HepG2 (cell line): ENCODE measurements around the gene RGS8. TPM values are rescaled to one million over a fixed set of nuclear protein-coding genes. Genes with fewer than 3 reads are reported as not detected.

Experiments used
- ATAC-seq: fragments of 200-7000 bp; cut with Tn5 transposase; 3 replicates; pipeline ENCODE4 v1.9.1; 2020; ENCODE audit warnings: mild to moderate bottlenecking, moderate library complexity
- BruUV-seq: library from RNA; stranded (reverse); fragments of 400-500 nt; replicated peaks from 2 replicates; lab custom pipeline; 2021; lab: Mats Ljungman, UMichigan
- CTCF ChIA-PET: fragments of 300-600 bp; formaldehyde crosslinking; extraction: SDS; loops from one replicate; lab custom pipeline; 2021; ENCODE audit warnings: low total read pairs, inconsistent platforms, low intra/inter-chr PET ratio; lab: Yijun Ruan, JAX
- POLR2A ChIA-PET: fragments of 350-600 bp; sonication (Branson Sonifier 250); formaldehyde crosslinking; loops from one replicate; lab custom pipeline; 2020; ENCODE audit warnings: antibody characterized with exemption, inconsistent platforms; lab: Yijun Ruan, JAX
- DNase-seq: peaks from one replicate; pipeline ENCODE4 v3.0.0-alpha.2; 2015; ENCODE audit warnings: low spot score
- FAIRE-seq: peaks from 3 replicates; lab custom pipeline; 2011; peaks lifted over from hg19 to GRCh38; lab: Jason Lieb, UNC
- H2AFZ ChIP-seq: one replicate; pipeline ENCODE4 v1.6.1; 2011; ENCODE audit warnings: low read length, inconsistent platforms
- H3K27ac ChIP-seq: fragments of 300-600 bp; 3 replicates; pipeline ENCODE4 v1.8.0; 2011; ENCODE audit warnings: mixed run types, mild to moderate bottlenecking, mixed read lengths, low read length, inconsistent platforms; ENCODE audit not compliant: insufficient read depth; ENCODE audit errors: extremely low read length
- H3K27me3 ChIP-seq, 2 experiments: fragments of 200-600 bp in 1 of 2; 2 replicates in 1 of 2; 3 replicates in 1 of 2; pipeline versions ENCODE4 v1.6.0 to v1.8.0; 2011; ENCODE audit warnings: low read length in 2 of 2, mild to moderate bottlenecking in 2 of 2, moderate library complexity in 2 of 2, inconsistent platforms in 1 of 2; ENCODE audit not compliant: insufficient read depth in 2 of 2, control insufficient read depth in 1 of 2
- H3K36me3 ChIP-seq, 2 experiments: fragments of 200-600 bp in 1 of 2; replicated peaks in 1 of 2; 2 replicates in 1 of 2; 3 replicates in 1 of 2; pipeline versions ENCODE4 v1.5.1 to v1.8.0; 2011; ENCODE audit warnings: low read length in 2 of 2, inconsistent platforms in 1 of 2; ENCODE audit not compliant: insufficient read depth in 2 of 2, control insufficient read depth in 1 of 2
- H3K4me1 ChIP-seq: 2 replicates; pipeline ENCODE4 v1.5.1; 2012; ENCODE audit warnings: low read length, inconsistent platforms; ENCODE audit not compliant: insufficient read depth
- H3K4me2 ChIP-seq: 2 replicates; pipeline ENCODE4 v1.6.0; 2011; ENCODE audit warnings: low read depth, low read length, inconsistent platforms
- H3K4me3 ChIP-seq, 3 experiments: fragments of 200-600 bp in 1 of 3; sonication (generic), shearing (Covaris generic) in 1 of 3; replicated peaks in 1 of 3; 2 replicates each; pipeline ENCODE4 v1.5.1; 2011 to 2016; ENCODE audit warnings: low read length in 3 of 3, inconsistent platforms in 2 of 3, low read depth in 2 of 3, mild to moderate bottlenecking in 2 of 3, control low read depth in 1 of 3, mixed read lengths in 1 of 3; ENCODE audit not compliant: insufficient read depth in 1 of 3
- H3K79me2 ChIP-seq: one replicate; pipeline ENCODE4 v1.6.1; 2011; ENCODE audit warnings: low read length, inconsistent platforms; ENCODE audit not compliant: insufficient read depth
- H3K9ac ChIP-seq: 2 replicates; pipeline ENCODE4 v1.6.0; 2011; ENCODE audit warnings: mild to moderate bottlenecking, low read depth, low read length, inconsistent platforms; ENCODE audit not compliant: insufficient read depth
- H3K9me3 ChIP-seq: 2 replicates; pipeline ENCODE4 v1.5.1; 2012; ENCODE audit warnings: mild to moderate bottlenecking, low read length
- H4K20me1 ChIP-seq: 2 replicates; pipeline ENCODE4 v1.6.0; 2011; ENCODE audit warnings: inconsistent platforms, mild to moderate bottlenecking, low read length, moderate library complexity; ENCODE audit not compliant: insufficient read depth
- CBFB ChIP-seq: sonication (generic); formaldehyde crosslinking; IDR thresholded peaks from 2 replicates; pipeline ENCODE4 v1.4.0; 2020; ENCODE audit warnings: missing genetic modification reagents
- CEBPB ChIP-seq: IDR thresholded peaks from 2 replicates; pipeline ENCODE4 v1.6.1; 2011; ENCODE audit warnings: low read depth, low read length, improper control_type of control experiment, borderline replicate concordance
- ELF4 ChIP-seq: sonication (generic); formaldehyde crosslinking; IDR thresholded peaks from 2 replicates; pipeline ENCODE4 v1.5.0; 2020; ENCODE audit warnings: missing genetic modification reagents, mild to moderate bottlenecking, moderate library complexity, borderline replicate concordance
- GFI1 ChIP-seq: sonication (generic); formaldehyde crosslinking; IDR thresholded peaks from 2 replicates; pipeline ENCODE4 v1.5.0; 2020; ENCODE audit warnings: missing genetic modification reagents, mild to moderate bottlenecking, borderline replicate concordance
- HOXD1 ChIP-seq: sonication (generic); formaldehyde crosslinking; IDR thresholded peaks from 2 replicates; pipeline ENCODE4 v1.5.0; 2020; ENCODE audit warnings: missing genetic modification reagents
- KDM3A ChIP-seq: IDR thresholded peaks from 2 replicates; pipeline ENCODE4 v1.6.1; 2018; ENCODE audit warnings: low read depth, missing compliant biosample characterization
- SALL2 ChIP-seq: sonication (generic); formaldehyde crosslinking; IDR thresholded peaks from 2 replicates; pipeline ENCODE4 v1.8.1; 2023; ENCODE audit warnings: mild to moderate bottlenecking, missing genetic modification reagents, inconsistent platforms
- ZBTB33 ChIP-seq: sonication (generic); formaldehyde crosslinking; IDR thresholded peaks from 2 replicates; pipeline ENCODE4 v1.4.0; 2020; ENCODE audit warnings: missing genetic modification reagents
- ZNF75D ChIP-seq: sonication (generic); formaldehyde crosslinking; IDR thresholded peaks from 2 replicates; pipeline ENCODE4 v1.8.1; 2023; ENCODE audit warnings: missing genetic modification reagents, mild to moderate bottlenecking, borderline replicate concordance
- ZSCAN5A ChIP-seq: sonication (generic); formaldehyde crosslinking; IDR thresholded peaks from 2 replicates; pipeline ENCODE4 v1.8.0; 2022; ENCODE audit warnings: mild to moderate bottlenecking, missing genetic modification reagents, borderline replicate concordance
- WGBS: methylation state at CpG from one replicate; pipeline ENCODE4 v1.1.6; 2017; ENCODE audit warnings: low lambda C conversion rate; 5-methylcytosine and 5-hydroxymethylcytosine counted together
- in situ Hi-C: cut with HindIII; loops from 2 replicates; pipeline ENCODE4 v1.10.0; 2017; ENCODE audit warnings: low pct_unique_long_range_greater_than_20kb; ENCODE audit not compliant: extremely low pct_ligation_motif_present
- intact Hi-C: fragments of 100-400 bp; cut with micrococcal nuclease; formaldehyde crosslinking; loops from one replicate; pipeline ENCODE4 v1.10.0; 2022; ENCODE audit not compliant: unreplicated experiment
- polyA plus RNA-seq, 8 experiments: library from polyadenylated mRNA; depleted of rRNA in 3 of 8; stranded (reverse) in 7 of 8; unstranded in 1 of 8; fragments of >200 nt; fragmentation: Illumina TruSeq in 4 of 8; extraction: Trizol in 4 of 8; gene quantifications; 2 replicates each; pipeline versions ENCODE4 v1.2.1 to v1.2.3, GENCODE V29; 2011 to 2016; ENCODE audit warnings: low read depth in 4 of 8, missing spikeins in 1 of 8, mixed read lengths in 1 of 8; ENCODE audit not compliant: insufficient read depth in 1 of 8
- total RNA-seq, 5 experiments: library from RNA; depleted of rRNA; stranded (reverse); fragments of >200 nt; fragmentation: Illumina TruSeq; extraction: Trizol; gene quantifications; 2 replicates each; pipeline ENCODE4 v1.2.3, GENCODE V29; 2016; ENCODE audit warnings: low read depth in 1 of 5

RGS8 gene
- total and polyA plus RNA-seq, 2 of the 13 experiments (the other 11 are each of a cell fraction or from before 2014, with no cell fraction given): not detected

GRCh38 chr1:182646739-182647138, 37.6 kb downstream of the RGS8 start:
- Histone ChIP-seq H3K36me3 (no peaks in the 10 kb centered on the region), H3K4me2 (no peak overlapping the region), H3K4me3 (no peak overlapping the region), H4K20me1 (no peaks in the 10 kb centered on the region), H3K27me3 (peaks cover 0 to 3% of the 10 kb centered on the region in 2 experiments; a peak in 1 of 5 replicates), H3K9ac (no peak overlapping the region), H3K27ac (no peak overlapping the region), H3K79me2 (no peaks in the 10 kb centered on the region), H3K4me1 (no peaks in the 10 kb centered on the region), H2AFZ (no peak overlapping the region), H3K9me3 (no peaks in the 10 kb centered on the region; the same call in 1 of the 2 replicates)
- ChIA-PET CTCF (no interaction called here), POLR2A (no interaction called here)
- in situ Hi-C loops: no loop called here
- no peak for TF ChIP-seq KDM3A (CRISPR knock-in tag)
- TF ChIP-seq ZSCAN5A (CRISPR knock-in tag): no peak
- TF ChIP-seq ZBTB33 (CRISPR knock-in tag): no peak
- no peak for TF ChIP-seq SALL2 (CRISPR knock-in tag)
- no peak for TF ChIP-seq ZNF75D (CRISPR knock-in tag)
- no peak for TF ChIP-seq GFI1
- TF ChIP-seq ELF4 (CRISPR knock-in tag): no peak
- no peak for TF ChIP-seq CEBPB
- no peak for TF ChIP-seq CBFB (CRISPR knock-in tag)
- TF ChIP-seq HOXD1 (CRISPR knock-in tag): no peak
- no TSS peak for BruUV-seq
- FAIRE-seq (no peak), ATAC-seq (no peak), DNase-seq (no peak)
- WGBS: 5% methylated on average over 2 of the region's 2 CpGs
- intact Hi-C loops: no loop called here
